HG03469 (cell line): Measurements from ENCODE around the gene GOLPH3.
"Not testable (repeated sequence)": the region's sequence is repeated elsewhere in the genome, so short reads cannot be mapped to it uniquely, and the experiment has no call there.

Experiments used
- ATAC-seq: cut with Tn5 transposase; IDR thresholded peaks from one replicate; pipeline ENCODE4 v1.9.1; 2021; ENCODE audit warnings: mild to moderate bottlenecking, moderate library complexity, moderate number of reproducible peaks; ENCODE audit not compliant: unreplicated experiment

Gene GOLPH3

GRCh38 chr5:32100691-32101302 is 73.3 kb downstream of the GOLPH3 start:
- ATAC-seq, result no peak

- no peak for ATAC-seq
Measured at GRCh38 chr5:32100230-32100629, 73.9 kb downstream of the GOLPH3 start.

GRCh38 chr5:32099486-32100035 is 74.6 kb downstream of the GOLPH3 start:
- no peak for ATAC-seq

- no peak for ATAC-seq
Measured at GRCh38 chr5:32098890-32099310, 75.2 kb downstream of the GOLPH3 start.

GRCh38 chr5:32098291-32098690 is 75.8 kb downstream of the GOLPH3 start:
- ATAC-seq, result no peak

- ATAC-seq, result no peak
Measured at GRCh38 chr5:32096891-32097595, 77.1 kb downstream of the GOLPH3 start.

GRCh38 chr5:32095261-32095671 is 78.9 kb downstream of the GOLPH3 start:
- no peak for ATAC-seq

- ATAC-seq, result no peak
Measured at GRCh38 chr5:32094691-32095090, 79.4 kb downstream of the GOLPH3 start.

- peak; percentile 78 for ATAC-seq
Measured at GRCh38 chr5:32092938-32093812, 80.9 kb downstream of the GOLPH3 start.

GRCh38 chr5:32090755-32091128 is 83.4 kb downstream of the GOLPH3 start:
- no peak for ATAC-seq

GRCh38 chr5:32090026-32090754 is 83.9 kb downstream of the GOLPH3 start:
- ATAC-seq, result no peak

GRCh38 chr5:32089146-32090000 is 84.7 kb downstream of the GOLPH3 start:
- no peak for ATAC-seq

GRCh38 chr5:32088214-32088613 is 85.9 kb downstream of the GOLPH3 start:
- no peak for ATAC-seq

- ATAC-seq, result no peak
Measured at GRCh38 chr5:32087086-32088082, 86.7 kb downstream of the GOLPH3 start.

GRCh38 chr5:32083981-32084430 is 90.1 kb downstream of the GOLPH3 start:
- no peak for ATAC-seq

- ATAC-seq, result no peak
Measured at GRCh38 chr5:32082701-32083100, 91.4 kb downstream of the GOLPH3 start.

GRCh38 chr5:32080565-32080964 is 93.6 kb downstream of the GOLPH3 start:
- ATAC-seq, result not testable (repeated sequence)

GRCh38 chr5:32078855-32079254 is 95.3 kb downstream of the GOLPH3 start:
- ATAC-seq, result not testable (repeated sequence)
